Urinary bladder (tissue), 4 donors: ENCODE results near the gene CELSR1. TPM values are rescaled to one million over a fixed set of nuclear protein-coding genes. Genes with fewer than 3 reads are reported as not detected.
A peak's percentile ranks its signal among the peaks of the same experiment; 100 is the strongest.
"Not testable (repeated sequence)": the region's sequence is repeated elsewhere in the genome, so short reads cannot be mapped to it uniquely, and the experiment has no call there.

Source experiments
- DNase-seq: peaks from one replicate; pipeline ENCODE4 v3.0.0-alpha.2; 2015; ENCODE audit errors: extremely low spot score
- H3K27ac ChIP-seq: one replicate; pipeline ENCODE4 v1.5.1; 2013; ENCODE audit warnings: low read depth, mild to moderate bottlenecking, moderate library complexity
- H3K36me3 ChIP-seq: one replicate; pipeline ENCODE4 v1.6.1; 2013; ENCODE audit warnings: mild to moderate bottlenecking, moderate library complexity; ENCODE audit not compliant: insufficient read depth
- H3K4me1 ChIP-seq: one replicate; pipeline ENCODE4 v1.6.1; 2013; ENCODE audit warnings: mild to moderate bottlenecking, moderate library complexity; ENCODE audit not compliant: insufficient read depth
- H3K4me3 ChIP-seq: one replicate; pipeline ENCODE4 v1.5.1; 2013; ENCODE audit warnings: low read depth, low read length
- WGBS: extraction: QIAGEN DNeasy Blood & Tissue Kit; methylation state at CpG from one replicate; pipeline ENCODE4 v1.1.7; 2013; 5-methylcytosine and 5-hydroxymethylcytosine counted together
- polyA plus RNA-seq: library from polyadenylated mRNA; stranded (reverse); fragments of 200-250 nt; gene quantifications from one replicate; pipeline ENCODE4 v1.2.3, GENCODE V29; 2013
- total RNA-seq: library from RNA; depleted of rRNA; stranded (reverse); fragments of >200 nt; gene quantifications from one replicate; pipeline ENCODE4 v1.2.3, GENCODE V29; 2014
- donor health status: healthy with polysubstance abuse.
- donor health status: healthy.

Gene CELSR1
- total and polyA plus RNA-seq, 2 donors, result 3.2 to 4.5 TPM

DNA sequence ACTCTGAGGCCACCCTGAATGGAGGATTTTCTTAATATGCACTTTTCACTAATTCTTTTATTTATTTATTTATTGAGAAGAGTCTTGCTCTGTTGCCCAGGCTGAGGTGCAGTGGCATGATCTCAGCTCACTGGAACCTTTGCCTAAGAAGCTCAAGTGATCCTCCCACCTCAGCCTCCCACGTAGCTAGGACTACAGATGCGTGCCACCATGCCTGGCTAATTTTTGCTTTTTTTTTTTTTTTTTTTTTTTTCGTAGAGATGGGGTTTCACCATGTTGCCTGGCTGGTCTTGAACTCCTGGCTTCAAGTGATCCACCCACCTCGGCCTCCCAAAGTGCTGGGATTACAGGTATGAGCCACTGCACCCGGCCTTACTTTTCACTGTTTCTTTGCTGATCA, 140.4 kb downstream of the CELSR1 start:
- not testable (repeated sequence) for H3K36me3 ChIP-seq, H3K4me3 ChIP-seq, H3K4me1 ChIP-seq, H3K27ac ChIP-seq, DNase-seq
- 78% methylated on average over 5 of the region's 5 CpGs for WGBS

DNA sequence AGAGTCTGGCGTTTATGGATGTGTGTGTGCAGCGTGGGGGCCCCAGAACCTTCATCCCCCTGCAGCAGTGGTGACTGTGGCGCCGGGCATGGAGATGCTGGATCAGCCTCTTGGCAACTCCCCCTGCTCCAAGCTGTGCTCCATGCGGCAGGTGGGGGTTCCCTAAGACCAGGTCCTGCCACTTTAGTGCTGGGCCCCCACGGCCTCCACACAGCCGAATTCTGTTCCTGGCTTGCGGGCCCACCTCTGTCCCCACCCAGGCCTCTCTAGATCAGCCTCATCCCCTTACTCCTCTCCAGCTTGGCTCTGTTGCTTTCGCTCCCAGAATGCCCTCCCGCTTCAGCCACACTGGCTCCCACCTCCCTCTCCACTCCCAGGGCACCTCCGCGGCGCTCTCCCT, 142.3 kb downstream of the CELSR1 start:
- no peaks in the 10 kb centered on the region for H3K36me3 ChIP-seq
- H3K27ac ChIP-seq, result no peak overlapping the region
- DNase-seq, result no peak
- no peak overlapping the region for H3K4me3 ChIP-seq
- no peaks in the 10 kb centered on the region for H3K4me1 ChIP-seq
- 87% methylated on average over 13 of the region's 13 CpGs for WGBS

DNA sequence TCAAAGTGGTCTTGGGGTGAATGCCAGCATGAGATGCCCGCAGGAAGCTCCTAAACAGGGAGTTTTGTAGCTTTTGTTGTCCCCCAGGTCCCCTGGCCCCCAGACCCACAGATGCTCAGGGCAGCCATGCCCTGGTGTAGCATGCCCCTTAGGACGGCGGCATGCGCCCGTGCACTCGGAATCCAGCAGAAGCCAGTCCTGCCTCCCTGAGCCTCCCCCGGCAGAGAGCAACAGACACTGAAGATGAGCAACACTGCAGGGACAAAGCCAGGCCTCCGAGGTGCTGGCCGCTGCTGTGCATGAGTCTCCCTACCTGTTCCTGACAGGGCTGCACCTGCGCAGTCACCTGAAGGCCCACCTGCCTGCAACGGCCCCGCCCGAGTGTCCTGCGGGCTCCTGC, 142.8 kb downstream of the CELSR1 start:
- Histone ChIP-seq H3K27ac (no peak overlapping the region), H3K36me3 (no peaks in the 10 kb centered on the region), H3K4me3 (no peak overlapping the region), H3K4me1 (no peaks in the 10 kb centered on the region)
- 91% methylated on average over 14 of the region's 14 CpGs for WGBS
- DNase-seq, result no peak

DNA sequence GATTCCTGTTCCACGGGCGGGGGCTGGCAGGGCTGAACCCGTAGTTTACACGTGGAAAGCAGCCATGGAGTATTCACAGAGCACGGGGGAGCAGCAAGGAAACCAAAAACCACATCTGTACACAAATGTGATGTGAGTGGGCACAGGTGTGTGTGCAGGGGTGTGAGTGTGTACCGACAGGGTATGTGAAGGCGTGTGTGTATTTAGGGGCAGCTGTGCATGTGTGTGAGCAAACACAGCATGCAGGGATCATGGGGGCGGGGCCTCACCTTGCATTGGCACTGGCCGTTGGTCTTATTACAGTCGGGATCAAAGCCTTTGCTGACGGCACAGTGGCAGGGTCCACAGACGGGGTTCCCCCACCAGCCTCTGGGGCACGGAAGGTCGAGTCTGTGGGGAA, 143.5 kb downstream of the CELSR1 start:
- DNase-seq, result no peak
- H3K4me1 ChIP-seq, result no peaks in the 10 kb centered on the region
- H3K27ac ChIP-seq, result no peak overlapping the region
- WGBS, result 73% methylated on average over 14 of the region's 14 CpGs
- H3K36me3 ChIP-seq, result no peaks in the 10 kb centered on the region
- no peak overlapping the region for H3K4me3 ChIP-seq

DNA sequence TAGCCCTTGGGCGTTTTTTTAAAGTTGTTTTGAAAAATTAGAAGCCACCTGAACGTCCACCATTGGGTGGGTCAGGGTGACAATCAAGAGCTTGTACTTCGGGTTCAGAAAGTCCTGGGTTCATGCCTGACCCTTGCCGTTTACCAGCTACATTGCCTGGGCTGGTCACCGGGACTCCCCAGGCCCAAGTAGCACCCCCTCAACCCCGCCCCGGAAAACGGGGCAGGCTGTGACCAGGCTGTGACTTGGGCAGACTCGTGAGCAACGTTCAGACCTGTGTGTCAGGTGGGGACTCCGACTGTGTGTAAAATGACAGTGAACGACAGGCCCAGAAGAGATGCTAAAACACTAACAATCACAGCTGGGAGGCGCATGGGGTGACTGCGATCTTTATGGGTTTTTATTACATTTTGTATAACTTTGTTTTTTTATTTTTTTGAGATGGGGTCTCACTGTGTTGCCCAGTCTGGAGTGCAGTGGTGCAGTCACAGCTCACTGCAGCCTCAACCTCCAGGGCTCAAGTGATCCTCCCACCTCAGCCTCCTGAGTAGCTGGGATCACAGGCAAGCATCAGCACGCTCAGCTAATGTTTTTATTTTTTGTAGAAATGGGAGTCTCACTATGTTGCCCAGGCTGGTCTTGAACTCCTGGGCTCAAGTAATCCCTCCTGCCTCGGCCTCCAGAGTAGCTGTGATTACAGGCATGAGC, 145.1 kb downstream of the CELSR1 start:
- no peaks in the 10 kb centered on the region for H3K36me3 ChIP-seq
- H3K4me1 ChIP-seq, result no peaks in the 10 kb centered on the region
- no peak for DNase-seq
- H3K27ac ChIP-seq, result no peak overlapping the region
- WGBS, result 86% methylated on average over 16 of the region's 16 CpGs
- H3K4me3 ChIP-seq, result no peak overlapping the region

DNA sequence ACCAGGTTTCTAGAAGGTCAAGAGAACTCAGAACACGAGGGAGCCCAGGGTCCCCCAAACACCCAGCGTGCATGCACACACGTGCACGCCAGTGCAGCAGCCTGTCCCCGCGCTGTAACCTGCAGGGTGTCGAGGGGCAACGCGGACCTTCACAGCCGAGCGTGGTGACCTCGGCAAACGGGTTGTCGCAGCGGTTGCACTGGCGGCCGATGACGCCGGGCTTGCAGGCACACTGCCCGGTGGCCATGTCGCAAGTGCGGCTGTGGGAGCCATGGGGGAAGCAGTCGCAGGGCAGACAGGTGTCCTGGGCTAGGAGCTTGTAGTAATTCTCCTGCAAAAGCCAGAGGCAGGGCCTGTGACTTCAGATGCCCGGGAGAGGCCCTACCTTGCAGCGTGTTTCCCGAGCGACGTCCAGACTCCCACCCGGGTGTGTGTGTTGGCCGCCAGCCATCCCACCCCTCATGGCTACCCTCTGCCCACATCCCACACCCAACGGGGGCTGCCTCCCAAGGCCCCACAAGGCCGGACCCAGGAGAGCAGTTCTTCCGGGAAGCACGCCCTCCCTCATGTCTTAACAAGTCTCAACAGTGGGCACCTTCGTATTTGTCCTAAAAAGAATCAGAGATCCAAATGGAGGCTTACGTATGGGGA, 145.8 kb downstream of the CELSR1 start:
- Histone ChIP-seq H3K36me3 (no peaks in the 10 kb centered on the region), H3K27ac (peak overlapping the region; percentile 44), H3K4me3 (no peak overlapping the region), H3K4me1 (no peaks in the 10 kb centered on the region)
- no peak for DNase-seq
- 91% methylated on average over 36 of the region's 36 CpGs for WGBS

DNA sequence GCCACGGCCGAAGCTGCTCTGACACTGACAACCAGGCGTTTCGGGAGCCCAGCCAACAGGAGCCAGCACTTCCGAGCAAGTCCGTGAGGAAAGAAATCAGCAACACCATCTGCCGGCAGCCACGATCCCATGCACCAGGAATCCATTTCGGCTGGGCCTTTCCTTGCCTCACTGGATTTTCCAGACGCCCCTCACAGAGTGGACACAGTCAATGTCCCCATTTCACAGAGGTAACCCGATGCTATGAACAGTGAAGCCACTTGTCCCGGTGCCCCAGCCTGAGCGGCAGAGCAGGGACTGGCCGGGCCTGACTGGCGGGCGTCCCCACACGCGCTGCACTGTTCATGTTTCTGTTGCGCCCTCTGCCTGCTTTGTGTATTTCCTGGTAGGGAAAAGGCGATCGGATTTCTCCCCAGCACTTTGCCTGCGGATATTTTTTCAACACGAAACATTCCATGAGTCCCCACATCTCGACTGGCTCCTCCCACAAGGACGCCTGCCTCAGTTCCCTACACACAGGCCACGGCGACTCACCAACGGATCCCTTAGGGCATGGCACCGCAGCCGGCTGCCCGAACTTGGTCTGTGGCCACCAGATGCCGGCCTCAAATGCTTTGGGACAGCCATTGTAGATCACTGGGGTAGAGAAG, 146.6 kb downstream of the CELSR1 start:
- DNase-seq, result no peak
- 57% methylated on average over 32 of the region's 32 CpGs for WGBS

DNA sequence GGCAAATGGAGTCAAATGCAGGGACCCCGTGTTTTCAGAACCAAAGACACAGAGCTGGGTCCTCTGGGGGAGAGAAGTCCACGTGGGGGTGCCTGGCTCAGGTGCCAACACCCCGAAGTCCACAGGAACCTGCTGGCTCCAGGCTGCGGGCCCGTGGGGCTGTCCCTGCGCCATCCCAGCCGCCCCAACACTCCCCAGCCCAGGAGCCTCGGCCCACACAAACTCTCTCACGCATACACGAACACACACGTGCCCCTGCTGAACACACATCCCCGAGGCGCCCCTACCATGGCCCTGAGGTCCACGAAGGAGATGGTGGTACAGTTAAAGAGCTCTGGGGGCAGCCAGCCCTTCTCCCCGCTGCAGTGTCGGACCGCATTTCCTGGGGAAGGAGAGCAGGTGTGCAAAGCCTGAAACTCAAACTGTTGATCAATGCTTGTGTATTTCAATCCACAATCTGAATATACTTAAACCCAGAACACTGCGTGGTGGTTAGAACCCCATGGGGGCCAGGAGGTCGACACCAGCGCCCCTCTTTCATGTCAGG, 147.2 kb downstream of the CELSR1 start:
- Histone ChIP-seq H3K36me3 (no peaks in the 10 kb centered on the region), H3K4me3 (no peak overlapping the region), H3K27ac (no peak overlapping the region), H3K4me1 (no peaks in the 10 kb centered on the region)
- 79% methylated on average over 20 of the region's 20 CpGs for WGBS
- no peak for DNase-seq

More for the DNA sequence above, 146.6 kb downstream of the CELSR1 start:
- H3K36me3 ChIP-seq, result no peaks in the 10 kb centered on the region
- H3K4me1 ChIP-seq, result no peaks in the 10 kb centered on the region
- no peak overlapping the region for H3K27ac ChIP-seq
- no peak overlapping the region for H3K4me3 ChIP-seq

DNA sequence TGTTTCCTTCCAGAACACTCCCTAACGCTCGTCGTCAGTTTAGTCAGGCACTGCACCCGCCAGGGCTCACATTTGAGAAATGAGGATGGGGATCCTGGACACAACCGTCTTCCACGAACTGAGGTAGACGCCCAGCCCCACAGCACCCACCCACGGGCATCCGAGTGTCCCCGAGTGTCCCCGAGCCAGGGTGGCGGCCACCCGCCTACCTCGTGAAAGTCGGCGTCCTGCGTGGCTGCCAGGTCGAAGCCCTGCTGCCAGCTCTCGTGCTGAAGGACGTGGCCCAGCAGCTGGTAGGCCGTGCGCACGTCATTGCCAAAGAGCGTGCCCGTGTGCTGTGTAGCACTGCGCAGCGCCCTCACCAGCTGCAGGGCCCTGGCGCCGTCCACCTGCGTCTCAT, 148.3 kb downstream of the CELSR1 start:
- DNase-seq, result no peak
- Histone ChIP-seq H3K4me1 (no peaks in the 10 kb centered on the region), H3K27ac (no peak overlapping the region), H3K36me3 (no peaks in the 10 kb centered on the region), H3K4me3 (no peak overlapping the region)
- 94% methylated on average over 30 of the region's 30 CpGs for WGBS

DNA sequence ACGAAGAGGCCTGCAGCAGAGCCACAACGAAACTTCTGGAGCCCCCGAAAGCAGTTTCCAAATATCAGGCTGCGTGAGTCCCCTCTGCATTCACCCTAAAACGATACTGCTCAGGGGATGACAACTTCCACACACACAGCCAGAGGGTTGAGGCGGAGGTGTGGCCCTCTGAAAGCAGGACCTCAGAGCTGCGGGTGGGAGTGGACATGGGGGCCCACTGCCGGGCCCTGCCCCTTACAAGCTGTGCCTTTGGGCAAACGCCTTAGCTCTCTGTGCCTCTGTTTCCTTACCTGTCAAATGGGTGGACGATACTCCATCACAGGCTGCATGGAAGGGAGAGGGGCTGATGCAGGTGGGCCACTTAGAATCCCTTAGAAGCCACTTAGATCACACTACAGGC, 148.8 kb downstream of the CELSR1 start:
- WGBS, result 90% methylated on average over 10 of the region's 10 CpGs
- DNase-seq, result no peak
- no peak overlapping the region for H3K27ac ChIP-seq
- no peaks in the 10 kb centered on the region for H3K36me3 ChIP-seq
- no peaks in the 10 kb centered on the region for H3K4me1 ChIP-seq
- no peak overlapping the region for H3K4me3 ChIP-seq

DNA sequence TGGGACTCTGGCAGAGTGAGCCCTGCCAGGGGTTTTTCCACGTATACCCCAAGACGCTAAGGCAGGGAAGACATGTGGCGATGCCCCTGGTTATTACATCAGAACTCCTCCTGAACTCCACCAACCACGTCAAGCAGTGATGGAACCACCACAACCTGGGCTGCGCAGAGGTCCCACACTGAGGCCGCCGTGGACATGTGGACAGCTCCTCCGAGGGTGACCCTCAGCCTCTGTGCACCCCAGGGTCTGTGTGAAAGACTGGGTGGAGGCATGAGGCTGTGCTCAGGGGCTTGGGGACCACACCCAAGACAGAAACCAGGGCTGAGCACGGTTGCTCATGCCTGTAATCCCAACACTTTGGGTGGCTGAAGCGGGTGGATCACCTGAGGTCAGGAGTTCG, 149.7 kb downstream of the CELSR1 start:
- H3K27ac ChIP-seq, result no peak overlapping the region
- no peak overlapping the region for H3K4me3 ChIP-seq
- no peak for DNase-seq
- 90% methylated on average over 11 of the region's 11 CpGs for WGBS
- no peaks in the 10 kb centered on the region for H3K36me3 ChIP-seq
- no peaks in the 10 kb centered on the region for H3K4me1 ChIP-seq

DNA sequence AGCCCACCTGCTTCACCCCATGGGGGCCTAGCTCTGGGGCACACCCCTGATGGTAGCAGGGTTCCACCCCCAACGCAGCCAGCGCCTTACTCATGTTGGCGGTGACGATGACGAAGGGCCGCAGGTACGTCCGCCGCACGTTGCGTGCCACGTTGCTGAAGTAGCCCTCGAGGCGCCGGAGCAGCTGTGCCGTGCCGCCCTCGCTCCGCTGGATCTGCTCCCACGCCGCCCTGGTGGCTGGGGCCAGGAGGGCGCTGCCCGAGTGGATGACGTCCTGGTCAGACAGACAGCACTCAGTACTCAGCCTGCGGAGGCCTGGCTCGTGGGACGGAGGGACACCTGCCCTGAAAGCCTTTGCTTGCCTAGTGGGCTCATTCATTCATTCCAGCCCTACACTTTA, 151.1 kb downstream of the CELSR1 start:
- Histone ChIP-seq H3K36me3 (no peaks in the 10 kb centered on the region), H3K27ac (no peak overlapping the region), H3K4me1 (no peaks in the 10 kb centered on the region), H3K4me3 (no peak overlapping the region)
- 95% methylated on average over 27 of the region's 27 CpGs for WGBS
- no peak for DNase-seq

DNA sequence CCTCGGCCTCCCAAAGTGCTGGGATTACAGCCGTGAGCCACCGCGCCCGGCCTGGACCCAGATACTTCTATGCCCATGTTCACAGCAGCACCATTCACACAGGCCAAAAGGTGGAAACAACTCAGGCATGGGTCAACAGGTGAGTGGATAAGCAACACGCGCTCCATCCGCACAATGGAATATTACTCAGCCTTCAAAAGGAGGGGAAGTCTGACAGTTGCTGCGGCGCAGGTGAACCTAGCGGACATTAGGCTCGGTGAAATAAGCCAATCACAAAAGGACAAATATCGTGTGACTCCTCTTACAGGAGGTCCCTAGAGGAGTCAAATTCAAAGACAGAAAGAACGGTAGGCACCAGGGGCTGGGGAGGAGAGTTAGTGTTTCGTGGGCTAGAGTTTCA, 154.9 kb downstream of the CELSR1 start:
- 90% methylated on average over 15 of the region's 15 CpGs for WGBS
- Histone ChIP-seq H3K27ac (no peak overlapping the region), H3K4me1 (no peaks in the 10 kb centered on the region), H3K4me3 (no peak overlapping the region), H3K36me3 (no peaks in the 10 kb centered on the region)
- no peak for DNase-seq

DNA sequence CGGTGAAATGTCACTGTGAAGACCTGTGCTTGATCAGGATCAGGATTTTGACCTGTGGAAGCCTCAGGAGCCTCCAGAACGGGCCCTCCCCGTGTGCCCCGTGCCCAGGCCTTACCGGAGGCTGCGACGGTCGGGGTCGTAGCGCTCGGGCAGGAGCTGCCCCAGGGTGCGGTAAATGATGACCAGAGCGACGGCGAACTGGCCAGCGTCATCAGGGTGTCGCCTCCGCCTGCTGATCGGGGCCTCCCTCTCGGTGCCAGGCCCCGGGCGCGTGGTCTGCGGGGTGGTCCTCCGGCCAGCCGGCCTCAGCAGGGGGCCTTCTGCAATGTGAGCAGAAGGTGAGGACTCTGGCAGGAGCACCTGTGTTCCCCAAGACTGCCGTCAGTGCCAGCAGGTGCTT, 155.7 kb downstream of the CELSR1 start:
- Histone ChIP-seq H3K4me3 (no peak overlapping the region), H3K4me1 (no peaks in the 10 kb centered on the region), H3K27ac (no peak overlapping the region), H3K36me3 (no peaks in the 10 kb centered on the region)
- WGBS, result 95% methylated on average over 27 of the region's 27 CpGs
- DNase-seq, result no peak
